ENCODE measurements around the gene EPHB1. TPM values are rescaled to one million over a fixed set of nuclear protein-coding genes. Genes with fewer than 3 reads are reported as not detected.

Gene EPHB1
- total RNA-seq, 1 donor from 2014 or later: 0.71 TPM

DNA sequence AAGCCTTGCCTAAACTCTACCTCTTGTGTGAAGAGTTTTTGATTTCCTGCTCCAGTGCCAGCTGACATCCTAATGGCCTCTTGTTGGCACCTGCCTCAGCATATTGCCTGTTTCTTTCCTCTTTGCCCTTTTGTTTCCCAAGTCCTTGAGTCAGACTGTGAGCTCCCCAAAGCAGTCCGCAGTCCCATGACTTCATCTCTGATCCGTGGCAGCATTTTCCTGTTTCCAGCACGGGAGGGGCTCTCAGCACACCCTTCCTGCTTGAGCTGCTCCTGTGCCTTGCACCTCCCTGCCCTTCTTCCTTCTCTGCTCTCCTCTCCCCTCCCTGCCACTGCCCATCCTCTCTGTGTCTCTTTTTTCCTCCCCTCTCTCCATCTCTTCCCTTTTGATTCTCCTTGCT is 179.6 kb downstream of the EPHB1 start:
- H3K36me3 Mint-ChIP-seq (ENCODE audit: low read depth): no peaks in the 10 kb centered on the region
- H3K4me3 Mint-ChIP-seq (ENCODE audit: low read depth): no peak overlapping the region
- DNase-seq (ENCODE audit: low spot score): no peak
- no peaks in the 10 kb centered on the region for H3K4me1 Mint-ChIP-seq (ENCODE audit: low read depth)
- no peak overlapping the region for H3K27ac Mint-ChIP-seq
- intact Hi-C loops (cut with micrococcal nuclease): no loop called here
- no peaks in the 10 kb centered on the region for H3K27me3 Mint-ChIP-seq (ENCODE audit: low read depth)
- H3K9me3 Mint-ChIP-seq: no peaks in the 10 kb centered on the region

DNA sequence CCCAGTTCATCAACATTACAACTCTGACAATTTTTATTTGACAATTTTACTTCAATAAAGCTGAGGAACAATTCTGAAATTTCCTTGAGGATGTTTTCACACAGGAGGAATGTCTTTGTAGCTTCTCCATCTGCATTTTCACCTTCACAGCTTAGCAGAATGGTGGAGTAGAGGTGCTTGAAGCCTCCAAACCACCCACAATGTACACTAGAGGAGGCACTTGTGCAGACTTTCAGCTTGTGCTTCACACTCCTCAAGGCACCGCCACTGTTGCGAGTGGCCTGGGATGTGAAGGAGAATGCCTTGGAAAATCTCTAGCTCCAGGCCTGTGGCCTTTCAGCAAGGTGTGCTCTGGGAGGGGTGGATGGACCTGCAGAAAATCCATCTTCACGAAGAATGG is 181.9 kb downstream of the EPHB1 start:
- Mint-ChIP-seq H3K27me3 (ENCODE audit: low read depth) (no peaks in the 10 kb centered on the region), H3K36me3 (ENCODE audit: low read depth) (no peaks in the 10 kb centered on the region), H3K9me3 (no peaks in the 10 kb centered on the region), H3K4me3 (ENCODE audit: low read depth) (no peak overlapping the region), H3K4me1 (ENCODE audit: low read depth) (no peaks in the 10 kb centered on the region), H3K27ac (no peak overlapping the region)
- no peak for DNase-seq (ENCODE audit: low spot score)
- intact Hi-C loops (cut with micrococcal nuclease): no loop called here

GRCh38 chr3:134978658-134979057 is 183.6 kb downstream of the EPHB1 start:
- Mint-ChIP-seq H3K27me3 (ENCODE audit: low read depth) (no peaks in the 10 kb centered on the region), H3K9me3 (no peaks in the 10 kb centered on the region), H3K27ac (no peak overlapping the region), H3K4me1 (ENCODE audit: low read depth) (no peaks in the 10 kb centered on the region), H3K36me3 (ENCODE audit: low read depth) (no peaks in the 10 kb centered on the region), H3K4me3 (ENCODE audit: low read depth) (no peak overlapping the region)
- intact Hi-C loops (cut with micrococcal nuclease): no loop called here
- no peak for DNase-seq (ENCODE audit: low spot score)

DNA sequence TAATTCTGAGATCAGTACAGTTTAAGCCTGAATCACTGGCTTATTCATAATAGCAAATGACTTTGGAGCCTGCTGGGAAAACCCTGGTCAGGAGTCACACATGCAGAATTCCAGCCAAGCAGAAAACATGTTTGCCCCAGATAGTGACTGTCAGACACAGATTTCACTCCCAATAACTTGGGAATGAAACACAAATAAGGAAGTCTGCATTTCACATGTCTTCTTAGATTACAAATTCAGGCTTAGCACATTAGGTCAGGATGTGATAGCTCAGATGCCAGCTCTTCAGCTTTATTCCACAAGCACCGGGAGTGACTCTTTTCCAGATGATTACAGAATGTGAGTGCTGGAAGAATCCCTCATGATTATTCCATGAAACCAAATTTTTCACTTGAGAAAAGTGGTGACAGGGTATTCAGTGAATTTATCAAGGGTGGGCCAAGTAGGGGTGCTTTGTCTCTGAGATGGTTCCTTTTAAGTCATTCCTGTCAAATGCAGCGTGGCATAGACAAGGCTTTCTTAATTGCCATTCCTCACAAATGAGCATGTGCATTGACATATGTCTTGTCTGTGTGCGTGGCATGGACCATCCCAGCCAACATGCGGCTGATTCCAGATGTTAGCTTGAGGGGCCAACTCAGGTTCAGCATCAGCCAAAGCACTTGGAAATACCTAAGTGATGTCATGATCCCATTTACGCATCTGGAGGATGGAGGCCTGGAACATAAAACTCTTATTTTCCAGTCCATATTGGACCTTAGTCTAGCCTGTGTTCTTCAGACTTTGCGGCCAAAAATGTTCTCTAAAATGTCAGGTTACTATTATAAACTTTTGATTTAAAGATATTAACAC is 191.0 kb downstream of the EPHB1 start:
- H3K27me3 Mint-ChIP-seq (ENCODE audit: low read depth): peaks cover 4% of the 10 kb centered on the region
- H3K27ac Mint-ChIP-seq: no peak overlapping the region
- no peak overlapping the region for H3K4me3 Mint-ChIP-seq (ENCODE audit: low read depth)
- H3K4me1 Mint-ChIP-seq (ENCODE audit: low read depth): no peaks in the 10 kb centered on the region
- DNase-seq (ENCODE audit: low spot score): no peak
- intact Hi-C loops (cut with micrococcal nuclease): no loop called here
- no peaks in the 10 kb centered on the region for H3K36me3 Mint-ChIP-seq (ENCODE audit: low read depth)
- H3K9me3 Mint-ChIP-seq: no peaks in the 10 kb centered on the region

- H3K9me3 Mint-ChIP-seq: no peaks in the 10 kb centered on the region
- intact Hi-C loops (cut with micrococcal nuclease): no loop called here
- no peak overlapping the region for H3K27ac Mint-ChIP-seq
- DNase-seq (ENCODE audit: low spot score): no peak
- peaks cover 5% of the 10 kb centered on the region for H3K27me3 Mint-ChIP-seq (ENCODE audit: low read depth)
- no peaks in the 10 kb centered on the region for H3K36me3 Mint-ChIP-seq (ENCODE audit: low read depth)
- H3K4me3 Mint-ChIP-seq (ENCODE audit: low read depth): no peak overlapping the region
- no peaks in the 10 kb centered on the region for H3K4me1 Mint-ChIP-seq (ENCODE audit: low read depth)
Measured at GRCh38 chr3:134988666-134989065, 193.6 kb downstream of the EPHB1 start.

GRCh38 chr3:134991003-134991402 is 195.9 kb downstream of the EPHB1 start:
- no peaks in the 10 kb centered on the region for H3K36me3 Mint-ChIP-seq (ENCODE audit: low read depth)
- no peak overlapping the region for H3K27ac Mint-ChIP-seq
- no peak overlapping the region for H3K4me3 Mint-ChIP-seq (ENCODE audit: low read depth)
- no peaks in the 10 kb centered on the region for H3K9me3 Mint-ChIP-seq
- no peaks in the 10 kb centered on the region for H3K4me1 Mint-ChIP-seq (ENCODE audit: low read depth)
- intact Hi-C loops (cut with micrococcal nuclease): no loop called here
- H3K27me3 Mint-ChIP-seq (ENCODE audit: low read depth): peaks cover 5% of the 10 kb centered on the region
- DNase-seq (ENCODE audit: low spot score): no peak

DNA sequence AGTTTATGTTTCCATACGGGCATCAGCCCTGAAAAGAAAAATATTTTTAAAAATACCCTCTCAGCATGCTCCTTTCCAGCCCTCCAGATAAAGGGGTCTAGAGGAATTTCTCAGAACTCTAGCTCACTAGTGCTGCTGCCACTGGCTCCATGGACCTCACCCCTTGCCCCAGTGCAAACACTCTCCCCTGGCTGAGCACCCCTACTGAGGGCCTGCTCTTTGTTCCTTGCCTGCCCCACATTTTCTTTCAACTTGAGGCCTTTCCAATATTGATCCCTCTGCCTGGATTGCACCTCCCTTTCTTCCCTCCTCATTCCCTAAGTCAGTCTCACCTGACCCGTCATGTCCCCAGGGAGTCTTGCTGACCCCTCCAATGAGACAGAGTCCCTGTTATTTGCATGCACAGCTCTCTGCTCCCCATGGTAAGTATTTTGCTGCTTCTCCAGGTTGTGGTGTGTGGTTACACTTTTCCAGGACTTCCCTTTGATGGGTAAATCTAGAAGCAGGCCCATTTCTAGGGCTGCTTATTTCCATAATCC is 196.5 kb downstream of the EPHB1 start:
- no peak overlapping the region for H3K27ac Mint-ChIP-seq
- peaks cover 5% of the 10 kb centered on the region for H3K27me3 Mint-ChIP-seq (ENCODE audit: low read depth)
- intact Hi-C loops (cut with micrococcal nuclease): no loop called here
- H3K4me3 Mint-ChIP-seq (ENCODE audit: low read depth): no peak overlapping the region
- no peak for DNase-seq (ENCODE audit: low spot score)
- no peaks in the 10 kb centered on the region for H3K4me1 Mint-ChIP-seq (ENCODE audit: low read depth)
- no peaks in the 10 kb centered on the region for H3K36me3 Mint-ChIP-seq (ENCODE audit: low read depth)
- H3K9me3 Mint-ChIP-seq: no peaks in the 10 kb centered on the region

- Mint-ChIP-seq H3K27ac (no peak overlapping the region), H3K4me3 (ENCODE audit: low read depth) (no peak overlapping the region), H3K27me3 (ENCODE audit: low read depth) (peaks cover 5% of the 10 kb centered on the region), H3K36me3 (ENCODE audit: low read depth) (no peaks in the 10 kb centered on the region), H3K9me3 (no peaks in the 10 kb centered on the region), H3K4me1 (ENCODE audit: low read depth) (no peaks in the 10 kb centered on the region)
- no peak for DNase-seq (ENCODE audit: low spot score)
- intact Hi-C loops (cut with micrococcal nuclease): no loop called here
Measured at GRCh38 chr3:134992180-134992579, 197.1 kb downstream of the EPHB1 start.

GRCh38 chr3:134992586-134992985 is 197.5 kb downstream of the EPHB1 start:
- Mint-ChIP-seq H3K4me1 (ENCODE audit: low read depth) (no peaks in the 10 kb centered on the region), H3K36me3 (ENCODE audit: low read depth) (no peaks in the 10 kb centered on the region), H3K9me3 (no peaks in the 10 kb centered on the region), H3K4me3 (ENCODE audit: low read depth) (no peak overlapping the region), H3K27me3 (ENCODE audit: low read depth) (peaks cover 5% of the 10 kb centered on the region), H3K27ac (no peak overlapping the region)
- intact Hi-C loops (cut with micrococcal nuclease): no loop called here
- DNase-seq (ENCODE audit: low spot score): no peak

DNA sequence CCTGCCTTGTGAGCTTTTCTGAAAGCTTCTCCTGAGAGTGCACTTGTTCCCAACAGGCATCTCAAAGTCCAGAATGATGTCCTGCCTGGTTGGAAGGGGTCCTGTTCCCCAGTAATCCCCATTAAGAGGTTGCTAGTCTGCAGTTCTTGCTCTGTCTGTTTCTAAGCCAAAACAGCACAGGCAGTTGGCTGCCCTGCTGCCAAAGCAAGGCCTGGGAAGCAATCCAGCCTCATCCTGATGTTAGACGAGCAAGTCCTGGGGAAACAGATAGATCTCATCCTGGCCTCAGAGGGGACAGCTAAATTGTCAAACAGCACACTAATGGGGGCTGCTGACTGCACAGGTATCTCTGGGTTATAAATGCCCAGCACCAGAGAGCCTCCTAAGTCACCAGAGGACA is 198.0 kb downstream of the EPHB1 start:
- H3K4me3 Mint-ChIP-seq (ENCODE audit: low read depth): no peak overlapping the region

DNA sequence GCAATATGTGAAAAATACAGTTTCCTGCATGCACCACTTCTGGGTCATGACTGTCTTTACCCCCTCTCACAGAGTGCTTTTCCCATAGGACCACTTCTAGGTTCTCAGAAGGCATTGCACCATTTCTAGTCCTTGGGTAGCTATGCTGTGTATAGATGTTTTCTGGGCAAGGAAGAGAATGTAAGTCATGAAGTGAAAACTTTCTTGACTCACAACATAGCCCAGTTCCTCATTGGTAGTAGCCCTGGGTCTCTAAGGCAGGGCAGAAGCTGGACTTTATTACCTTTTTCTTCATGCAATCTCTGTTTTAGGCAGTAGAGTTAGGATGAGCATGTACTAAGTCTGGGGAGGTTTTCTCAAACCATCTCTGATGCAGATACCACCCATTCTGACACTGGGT is 203.1 kb downstream of the EPHB1 start:
- Mint-ChIP-seq H3K4me3 (ENCODE audit: low read depth) (no peak overlapping the region), H3K27ac (no peak overlapping the region), H3K27me3 (ENCODE audit: low read depth) (peaks cover 3% of the 10 kb centered on the region), H3K4me1 (ENCODE audit: low read depth) (no peaks in the 10 kb centered on the region), H3K9me3 (no peaks in the 10 kb centered on the region), H3K36me3 (ENCODE audit: low read depth) (no peaks in the 10 kb centered on the region)
- no peak for DNase-seq (ENCODE audit: low spot score)
- intact Hi-C loops (cut with micrococcal nuclease): no loop called here

More for the DNA sequence above, 198.0 kb downstream of the EPHB1 start:
- Mint-ChIP-seq H3K27me3 (ENCODE audit: low read depth) (peaks cover 5% of the 10 kb centered on the region), H3K4me1 (ENCODE audit: low read depth) (no peaks in the 10 kb centered on the region), H3K27ac (no peak overlapping the region), H3K36me3 (ENCODE audit: low read depth) (no peaks in the 10 kb centered on the region), H3K9me3 (no peaks in the 10 kb centered on the region)
- DNase-seq (ENCODE audit: low spot score): no peak
- intact Hi-C loops (cut with micrococcal nuclease): no loop called here

- peaks cover 3% of the 10 kb centered on the region for H3K27me3 Mint-ChIP-seq (ENCODE audit: low read depth)
- no peak overlapping the region for H3K4me3 Mint-ChIP-seq (ENCODE audit: low read depth)
Measured at GRCh38 chr3:134998855-134999254, 203.8 kb downstream of the EPHB1 start.

DNA sequence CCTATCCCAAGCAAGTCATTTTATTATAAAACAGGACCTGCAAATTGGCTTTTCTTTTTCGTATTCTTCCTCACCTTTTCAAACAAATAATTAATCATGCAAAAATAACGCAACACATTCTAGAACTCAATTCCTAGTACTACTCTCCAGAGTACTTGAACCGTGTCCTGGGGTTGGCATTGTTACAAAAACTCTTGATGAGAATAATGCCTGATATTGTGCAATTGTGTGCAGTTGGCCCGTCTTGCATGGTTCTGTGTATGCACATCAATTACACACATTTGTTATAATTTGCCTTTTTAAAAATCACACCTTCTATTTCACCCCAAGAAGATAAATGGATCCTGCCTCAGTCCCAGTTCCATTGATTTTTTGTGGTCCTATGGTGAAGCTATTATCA is 205.4 kb downstream of the EPHB1 start:
- no peaks in the 10 kb centered on the region for H3K9me3 Mint-ChIP-seq
- no peak for DNase-seq (ENCODE audit: low spot score)
- no peak overlapping the region for H3K4me3 Mint-ChIP-seq (ENCODE audit: low read depth)
- no peaks in the 10 kb centered on the region for H3K36me3 Mint-ChIP-seq (ENCODE audit: low read depth)
- H3K27me3 Mint-ChIP-seq (ENCODE audit: low read depth): peaks cover 3% of the 10 kb centered on the region
- no peak overlapping the region for H3K27ac Mint-ChIP-seq
- no peaks in the 10 kb centered on the region for H3K4me1 Mint-ChIP-seq (ENCODE audit: low read depth)
- intact Hi-C loops (cut with micrococcal nuclease): no loop called here

More at GRCh38 chr3:134998855-134999254, 203.8 kb downstream of the EPHB1 start:
- Mint-ChIP-seq H3K36me3 (ENCODE audit: low read depth) (no peaks in the 10 kb centered on the region), H3K9me3 (no peaks in the 10 kb centered on the region), H3K27ac (no peak overlapping the region), H3K4me1 (ENCODE audit: low read depth) (no peaks in the 10 kb centered on the region)
- intact Hi-C loops (cut with micrococcal nuclease): no loop called here
- DNase-seq (ENCODE audit: low spot score): no peak

Measured in activated T-helper 2 cell treated with anti-CD3 and anti-CD28 coated beads, Interferon-gamma antibody, Interleukin-2, Interleukin-4, amounts not matched to agents 10 μg/mL and 5 μg/mL and 100 μg/mL, durations not matched to agents 14 hours and 24 hours and 36 hours (primary cell).